T-helper 1 cell treated with Interleukin-12 subunit alpha and Interleukin-12 subunit beta and Interleukin-4 antibody, amounts not matched to agents 30 μg/mL and 1 μg/mL, for 36 hours (primary cell): ENCODE data around the gene IL23R.

Experiments used
- H3K27ac Mint-ChIP-seq: one replicate; pipeline ENCODE4 v1.8.0; 2021; ENCODE audit warnings: mild to moderate bottlenecking, mixed read lengths
- H3K27me3 Mint-ChIP-seq: one replicate; pipeline ENCODE4 v1.8.0; 2021; ENCODE audit warnings: low read depth, mixed read lengths
- H3K36me3 Mint-ChIP-seq: one replicate; pipeline ENCODE4 v1.8.0; 2021; ENCODE audit warnings: low read depth, mixed read lengths
- H3K4me1 Mint-ChIP-seq: one replicate; pipeline ENCODE4 v1.8.0; 2021; ENCODE audit warnings: low read depth, mixed read lengths
- H3K4me3 Mint-ChIP-seq: one replicate; pipeline ENCODE4 v1.8.0; 2021; ENCODE audit warnings: mild to moderate bottlenecking, moderate library complexity, mixed read lengths
- H3K9me3 Mint-ChIP-seq: one replicate; pipeline ENCODE4 v1.8.0; 2021; ENCODE audit warnings: mixed read lengths

IL23R gene

DNA sequence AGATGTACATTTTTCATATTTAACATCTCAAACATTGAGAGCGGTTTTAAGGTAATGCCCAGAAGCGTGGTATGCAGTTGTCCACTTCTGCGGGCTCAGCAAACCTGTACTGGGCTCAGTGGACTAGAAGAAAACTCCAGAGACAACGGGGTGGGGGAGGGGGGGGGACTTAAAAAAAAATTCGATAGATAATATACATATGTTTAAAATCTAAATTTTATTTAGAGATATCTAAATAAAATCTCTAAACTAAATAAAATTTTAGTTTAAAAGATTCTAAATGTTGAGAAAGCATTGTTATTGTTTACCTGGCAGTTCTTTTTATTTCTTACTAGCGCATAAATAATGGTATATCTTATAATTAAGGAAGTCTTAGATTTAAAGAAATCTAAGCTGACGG lies 140.3 kb downstream of the IL23R start:
- no peaks in the 10 kb centered on the region for H3K9me3 Mint-ChIP-seq
- H3K4me1 Mint-ChIP-seq: peaks cover 65% of the 10 kb centered on the region
- H3K4me3 Mint-ChIP-seq: peak overlapping the region; percentile 89
- no peaks in the 10 kb centered on the region for H3K27me3 Mint-ChIP-seq
- peak overlapping the region; percentile 99 for H3K27ac Mint-ChIP-seq
- H3K36me3 Mint-ChIP-seq: peaks cover 33% of the 10 kb centered on the region

DNA sequence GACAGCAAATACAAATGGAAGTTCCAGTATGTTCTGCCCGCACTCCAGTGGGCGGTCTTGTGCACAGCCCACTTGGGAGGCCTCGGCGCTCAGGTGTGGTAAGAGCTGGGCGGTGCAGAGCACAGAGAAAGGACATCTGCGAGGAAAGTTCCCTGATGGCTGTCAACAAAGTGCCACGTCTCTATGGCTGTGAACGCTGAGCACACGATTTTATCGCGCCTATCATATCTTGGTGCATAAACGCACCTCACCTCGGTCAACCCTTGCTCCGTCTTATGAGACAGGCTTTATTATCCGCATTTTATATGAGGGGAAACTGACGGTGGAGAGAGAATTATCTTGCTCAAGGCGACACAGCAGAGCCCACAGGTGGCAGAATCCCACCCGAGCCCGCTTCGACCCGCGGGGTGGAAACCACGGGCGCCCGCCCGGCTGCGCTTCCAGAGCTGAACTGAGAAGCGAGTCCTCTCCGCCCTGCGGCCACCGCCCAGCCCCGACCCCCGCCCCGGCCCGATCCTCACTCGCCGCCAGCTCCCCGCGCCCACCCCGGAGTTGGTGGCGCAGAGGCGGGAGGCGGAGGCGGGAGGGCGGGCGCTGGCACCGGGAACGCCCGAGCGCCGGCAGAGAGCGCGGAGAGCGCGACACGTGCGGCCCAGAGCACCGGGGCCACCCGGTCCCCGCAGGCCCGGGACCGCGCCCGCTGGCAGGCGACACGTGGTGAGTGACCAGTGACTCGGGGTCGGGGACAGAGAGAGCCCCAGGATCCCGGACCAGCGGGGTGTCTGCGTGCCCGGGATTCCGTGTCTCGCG lies 141.2 kb downstream of the IL23R start, which contains the start of gene IL12RB2:
Gene IL12RB2, plus strand, starts transcription at position 623 of the 810 bp plus-strand sequence. CDS start 12,496 bp downstream, outside the sequence.
- no peaks in the 10 kb centered on the region for H3K9me3 Mint-ChIP-seq
- peaks cover 42% of the 10 kb centered on the region for H3K36me3 Mint-ChIP-seq
- H3K4me1 Mint-ChIP-seq: peaks cover 66% of the 10 kb centered on the region
- H3K4me3 Mint-ChIP-seq: peak within 1 kb of the TSS; percentile 99
- no peaks in the 10 kb centered on the region for H3K27me3 Mint-ChIP-seq
- peak within 1 kb of the TSS; percentile 99 for H3K27ac Mint-ChIP-seq

DNA sequence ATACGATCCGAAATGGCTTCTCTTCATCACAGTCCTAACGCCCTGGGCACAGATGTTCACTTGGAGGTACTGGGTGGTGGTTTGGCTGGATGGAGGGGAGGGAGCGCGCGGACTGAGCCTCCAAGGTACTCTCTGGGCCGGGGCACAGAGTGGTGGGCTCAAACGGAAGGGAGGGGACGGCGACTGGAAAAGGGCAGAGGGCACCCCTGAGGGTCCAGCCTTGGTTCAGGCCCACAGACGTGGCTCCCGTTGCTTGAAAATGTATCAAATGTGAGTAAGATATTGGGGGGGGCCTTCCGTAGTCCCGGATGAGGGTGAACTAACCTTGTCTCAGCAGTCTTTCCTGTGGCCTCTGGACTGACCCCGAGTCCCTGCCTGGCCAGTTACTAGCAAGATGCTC lies 141.9 kb downstream of the IL23R start:
- Mint-ChIP-seq H3K4me1 (peaks cover 65% of the 10 kb centered on the region), H3K36me3 (peaks cover 49% of the 10 kb centered on the region), H3K27me3 (no peaks in the 10 kb centered on the region), H3K9me3 (no peaks in the 10 kb centered on the region), H3K4me3 (peak overlapping the region; percentile 99), H3K27ac (peak overlapping the region; percentile 99)
